Neural cell (in vitro differentiated cells): ENCODE measurements around the gene LKAAEAR1. TPM values are rescaled to one million over a fixed set of nuclear protein-coding genes. Genes with fewer than 3 reads are reported as not detected.

Experiments used
- H2AFZ ChIP-seq: fragments of 200-600, 300-800 bp; sonication (generic), shearing (Covaris generic); 2 replicates; pipeline ENCODE4 v1.6.0; 2014; ENCODE audit warnings: low read depth, mild to moderate bottlenecking, antibody characterized with exemption, low read length, moderate library complexity
- H3F3A ChIP-seq: fragments of 200-600 bp; shearing (Covaris generic); 2 replicates; pipeline ENCODE4 v1.6.1; 2016; ENCODE audit warnings: mild to moderate bottlenecking, moderate library complexity, mixed read lengths, antibody characterized with exemption, low read length; ENCODE audit not compliant: insufficient read depth, poor library complexity, severe bottlenecking
- H3K27ac ChIP-seq: fragments of 200-600, 300-800 bp; sonication (generic), shearing (Covaris generic); 2 replicates; pipeline ENCODE4 v1.5.1; 2014; ENCODE audit warnings: mild to moderate bottlenecking, low read length, moderate library complexity
- H3K27me3 ChIP-seq: fragments of 300-800, 200-600 bp; sonication (generic), shearing (Covaris generic); 2 replicates; pipeline ENCODE4 v1.6.0; 2014; ENCODE audit warnings: mild to moderate bottlenecking, low read depth, low read length, moderate library complexity; ENCODE audit not compliant: insufficient read depth
- H3K36me3 ChIP-seq: fragments of 300-800, 200-600 bp; sonication (generic), shearing (Covaris generic); 2 replicates; pipeline ENCODE4 v1.5.1; 2014; ENCODE audit warnings: mild to moderate bottlenecking, antibody characterized with exemption, low read length, moderate library complexity; ENCODE audit not compliant: insufficient read depth
- H3K4me2 ChIP-seq: fragments of 300-800, 200-600 bp; sonication (generic), shearing (Covaris generic); 2 replicates; pipeline ENCODE4 v1.6.0; 2014; ENCODE audit warnings: mild to moderate bottlenecking, low read length
- H3K4me3 ChIP-seq: fragments of 300-800, 200-600 bp; sonication (generic), shearing (Covaris generic); 2 replicates; pipeline ENCODE4 v1.5.1; 2014; ENCODE audit warnings: mild to moderate bottlenecking, low read length, moderate library complexity
- H3K79me2 ChIP-seq: fragments of 200-600 bp; shearing (Covaris generic); replicated peaks from 2 replicates; pipeline ENCODE4 v1.6.0; 2014; ENCODE audit warnings: mild to moderate bottlenecking, low read length, moderate library complexity; ENCODE audit not compliant: insufficient read depth
- H3K9ac ChIP-seq: fragments of 300-800, 200-600 bp; sonication (generic), shearing (Covaris generic); 2 replicates; pipeline ENCODE4 v1.6.1; 2016; ENCODE audit warnings: mild to moderate bottlenecking, low read length, mixed read lengths
- H3K9me2 ChIP-seq: fragments of 200-600 bp; shearing (Covaris generic); 2 replicates; pipeline ENCODE4 v1.6.1; 2016; ENCODE audit warnings: mild to moderate bottlenecking, low read length, mixed read lengths; ENCODE audit not compliant: insufficient read depth
- H3K9me3 ChIP-seq: fragments of 200-600, 300-800 bp; sonication (generic), shearing (Covaris generic); 2 replicates; pipeline ENCODE4 v1.6.1; 2016; ENCODE audit warnings: mild to moderate bottlenecking, mixed run types, low read length, moderate library complexity, mixed read lengths
- H4K20me1 ChIP-seq: fragments of 200-600 bp; shearing (Covaris generic); 2 replicates; pipeline ENCODE4 v1.6.1; 2016; ENCODE audit warnings: mild to moderate bottlenecking, mixed run types; ENCODE audit not compliant: insufficient read depth
- CTCF ChIP-seq: fragments of 450-650 bp; IDR thresholded peaks from 2 replicates; pipeline ENCODE4 v1.5.1; 2014; ENCODE audit warnings: antibody characterized with exemption, mild to moderate bottlenecking, moderate library complexity; ENCODE audit not compliant: poor library complexity, severe bottlenecking
- EP300 ChIP-seq: fragments of 450-650 bp; conservative IDR thresholded peaks from 2 replicates; pipeline ENCODE4 v1.6.1; 2014; ENCODE audit warnings: antibody characterized with exemption, mild to moderate bottlenecking, moderate library complexity; ENCODE audit not compliant: poor library complexity, severe bottlenecking
- EZH2 ChIP-seq: fragments of 200-600, 300-800 bp; shearing (Covaris generic), sonication (generic); IDR thresholded peaks from 2 replicates; pipeline ENCODE4 v1.6.1; 2014; ENCODE audit warnings: antibody characterized with exemption, low read length, borderline replicate concordance, mild to moderate bottlenecking; ENCODE audit not compliant: insufficient read depth, poor library complexity, severe bottlenecking
- MXI1 ChIP-seq: fragments of 450-650 bp; conservative IDR thresholded peaks from 2 replicates; pipeline ENCODE4 v1.6.1; 2014; ENCODE audit warnings: antibody characterized with exemption, mild to moderate bottlenecking; ENCODE audit not compliant: poor library complexity, severe bottlenecking
- POLR2AphosphoS5 ChIP-seq: IDR thresholded peaks from 2 replicates; pipeline ENCODE4 v1.6.1; 2012
- RAD21 ChIP-seq: fragments of 450-650 bp; conservative IDR thresholded peaks from 2 replicates; pipeline ENCODE4 v1.6.1; 2014; ENCODE audit warnings: antibody characterized with exemption, mild to moderate bottlenecking, moderate library complexity
- REST ChIP-seq: IDR thresholded peaks from 2 replicates; pipeline ENCODE4 v1.6.1; 2012; ENCODE audit warnings: borderline replicate concordance
- SMC3 ChIP-seq: fragments of 450-650 bp; conservative IDR thresholded peaks from 2 replicates; pipeline ENCODE4 v1.6.1; 2014; ENCODE audit warnings: antibody characterized with exemption, mild to moderate bottlenecking, moderate library complexity; ENCODE audit not compliant: poor library complexity
- TAF1 ChIP-seq: IDR thresholded peaks from 2 replicates; pipeline ENCODE4 v1.6.1; 2012; ENCODE audit warnings: low read depth
- polyA plus RNA-seq: library from polyadenylated mRNA; depleted of rRNA; stranded (reverse); fragments of >200 nt; gene quantifications from 2 replicates; pipeline ENCODE4 v1.2.3, GENCODE V29; 2014

Gene LKAAEAR1
- polyA plus RNA-seq, 1 donor from 2014 or later = 9.3 TPM

GRCh38 chr20:64055396-64055892 lies 28.8 kb downstream of the LKAAEAR1 start:
- TF ChIP-seq REST (no peak), MXI1 (no peak), EP300 (no peak), RAD21 (no peak), TAF1 (no peak), POLR2AphosphoS5 (no peak), CTCF (no peak), SMC3 (no peak), EZH2 (no peak)
- H3K27me3 ChIP-seq = peaks cover 19% of the 10 kb centered on the region

GRCh38 chr20:64053841-64054661 lies 30.1 kb downstream of the LKAAEAR1 start:
- H3K9me2 ChIP-seq = no peaks in the 10 kb centered on the region
- no peaks in the 10 kb centered on the region for H4K20me1 ChIP-seq
- H3K9ac ChIP-seq = no peak overlapping the region
- peaks cover 29% of the 10 kb centered on the region for H3K27me3 ChIP-seq
- no peaks in the 10 kb centered on the region for H3F3A ChIP-seq
- no peaks in the 10 kb centered on the region for H3K36me3 ChIP-seq
- H3K27ac ChIP-seq = no peak overlapping the region
- no peak overlapping the region for H3K4me2 ChIP-seq
- H3K4me3 ChIP-seq = no peak overlapping the region
- no peaks in the 10 kb centered on the region for H3K79me2 ChIP-seq
- TF ChIP-seq POLR2AphosphoS5 = no peak
- TF ChIP-seq EZH2 = no peak
- no peak for TF ChIP-seq MXI1
- no peak overlapping the region for H2AFZ ChIP-seq
- H3K9me3 ChIP-seq = no peaks in the 10 kb centered on the region

More at GRCh38 chr20:64055396-64055892, 28.8 kb downstream of the LKAAEAR1 start:
- Histone ChIP-seq H3K9ac (no peak overlapping the region), H3K4me3 (no peak overlapping the region), H3F3A (no peaks in the 10 kb centered on the region), H3K27ac (no peak overlapping the region), H4K20me1 (no peaks in the 10 kb centered on the region), H3K79me2 (no peaks in the 10 kb centered on the region), H3K4me2 (no peak overlapping the region), H2AFZ (no peak overlapping the region), H3K9me2 (no peaks in the 10 kb centered on the region), H3K9me3 (no peaks in the 10 kb centered on the region), H3K36me3 (no peaks in the 10 kb centered on the region)
